Superior temporal gyrus (tissue), 1 donor: Measurements from ENCODE around the gene SPG11.
A peak's percentile ranks its signal among the peaks of the same experiment; 100 is the strongest.
"Not testable (repeated sequence)": the region's sequence is repeated elsewhere in the genome, so short reads cannot be mapped to it uniquely, and the experiment has no call there.

Experiments used
- DNase-seq: peaks from one replicate; pipeline ENCODE4 v3.0.0-alpha.2; 2016; ENCODE audit errors: extremely low spot score

Gene SPG11

DNA sequence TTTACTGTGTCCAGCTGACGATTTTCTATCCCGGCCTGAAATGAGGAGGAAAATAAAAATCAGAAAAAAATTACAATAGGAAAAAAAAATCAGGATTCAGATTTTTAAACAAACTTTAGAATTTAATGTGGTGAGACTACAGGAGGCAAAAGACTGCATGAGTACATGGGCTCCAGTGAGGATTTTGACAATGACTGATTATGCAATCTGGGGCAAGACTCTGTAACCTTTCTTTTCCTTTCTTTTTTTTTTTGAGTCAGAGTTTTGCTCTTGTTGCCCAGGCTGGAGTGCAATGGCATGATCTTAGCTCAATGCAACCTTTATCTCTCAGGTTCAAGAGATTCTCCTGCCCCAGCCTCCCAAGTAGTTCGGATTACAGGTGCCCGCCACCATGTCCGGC, 29.9 kb downstream of the SPG11 start:
- no peak for DNase-seq

DNA sequence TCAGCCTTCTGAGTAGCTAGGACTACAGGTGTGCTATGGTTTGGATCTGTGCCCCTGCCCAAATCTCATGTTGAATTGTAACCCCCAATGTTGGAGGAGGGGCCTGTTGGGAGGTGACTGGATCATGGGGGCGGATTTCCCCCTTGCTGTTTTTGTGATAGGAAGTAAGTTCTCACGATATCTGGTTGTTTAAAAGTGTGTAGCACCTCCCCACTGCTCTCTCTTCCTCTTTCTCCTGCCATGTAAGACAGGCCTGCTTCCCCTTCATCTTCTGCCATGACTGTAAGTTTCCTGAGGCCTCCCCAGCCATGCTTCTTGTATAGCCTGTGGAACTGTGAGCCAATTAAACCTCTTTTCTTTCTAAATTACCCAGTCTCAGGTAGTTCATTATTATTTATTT, 38.2 kb downstream of the SPG11 start:
- not testable (repeated sequence) for DNase-seq

DNA sequence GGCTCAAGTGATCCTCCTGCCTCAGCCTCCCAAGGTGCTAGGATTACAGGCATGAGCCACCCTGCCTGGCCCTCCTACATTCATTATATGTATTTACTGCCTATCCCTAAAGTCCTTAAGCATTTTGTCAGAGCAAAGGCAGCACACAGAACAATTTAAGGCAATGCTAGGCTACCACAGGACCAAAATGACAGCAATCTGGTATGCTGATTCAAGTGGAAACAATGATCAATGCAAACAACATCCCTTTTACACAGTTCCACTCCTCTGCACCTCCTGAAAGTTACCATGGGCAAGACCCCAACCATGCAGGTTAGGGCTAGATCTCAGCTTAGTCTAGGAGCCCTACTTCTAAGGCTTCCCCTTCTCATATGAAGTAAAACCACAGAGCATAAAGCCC, 40.3 kb downstream of the SPG11 start:
- no peak for DNase-seq

DNA sequence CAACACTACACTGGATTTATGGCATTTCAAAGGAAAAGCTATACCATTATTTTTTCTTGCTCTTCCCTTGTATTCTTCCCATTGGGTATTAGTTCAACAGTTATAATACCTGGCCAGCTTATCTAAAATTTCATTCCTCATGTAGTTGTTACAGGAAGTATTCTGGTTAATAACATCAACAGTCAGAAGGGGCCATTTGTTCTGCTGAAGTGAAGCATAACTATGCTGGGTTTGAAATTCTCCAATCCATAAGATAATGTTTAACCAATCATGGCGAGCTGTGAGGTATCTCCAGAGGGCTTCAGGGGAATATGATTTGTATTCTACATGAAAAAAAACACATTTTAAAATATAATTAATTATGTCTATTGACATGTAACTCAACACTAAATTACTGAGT, 43.4 kb downstream of the SPG11 start:
- DNase-seq, result no peak

DNA sequence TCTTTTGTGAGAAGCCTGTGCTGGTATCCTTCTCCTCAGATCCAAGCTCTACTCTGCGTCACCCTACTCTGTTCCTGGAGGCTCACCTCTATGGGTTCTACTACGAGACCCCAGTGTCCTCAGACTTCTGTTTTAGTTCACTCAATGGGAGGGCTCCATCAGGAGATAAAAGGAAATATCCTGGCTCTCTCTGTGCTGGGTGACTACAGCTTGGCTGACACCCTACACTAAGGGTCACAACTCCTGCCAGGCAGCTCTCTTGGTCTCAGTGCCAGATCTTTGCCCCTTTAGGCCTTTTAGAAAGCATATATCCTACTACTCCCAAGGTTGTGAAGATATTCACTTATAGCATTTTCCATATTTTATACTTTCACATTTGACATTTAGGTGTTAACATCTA, 46.5 kb downstream of the SPG11 start:
- no peak for DNase-seq

DNA sequence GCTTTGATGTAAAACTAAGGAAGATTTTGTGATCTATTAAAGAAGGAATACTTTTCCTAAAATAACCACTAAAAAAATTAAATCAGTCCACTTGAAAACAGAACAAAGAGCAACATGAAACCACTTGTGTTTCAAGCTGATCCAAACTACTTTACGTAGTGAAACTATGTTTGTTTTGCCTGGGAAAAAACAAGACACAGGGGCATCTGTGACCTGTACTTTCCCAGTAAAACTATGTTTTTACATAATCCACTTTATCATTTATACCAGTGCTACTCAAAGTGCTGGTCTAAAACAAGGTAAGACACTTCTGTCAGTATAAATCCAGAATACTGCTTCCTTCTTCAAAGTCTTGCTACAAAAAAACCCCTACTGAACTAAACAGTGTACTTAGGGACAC, 56.7 kb downstream of the SPG11 start:
- no peak for DNase-seq

DNA sequence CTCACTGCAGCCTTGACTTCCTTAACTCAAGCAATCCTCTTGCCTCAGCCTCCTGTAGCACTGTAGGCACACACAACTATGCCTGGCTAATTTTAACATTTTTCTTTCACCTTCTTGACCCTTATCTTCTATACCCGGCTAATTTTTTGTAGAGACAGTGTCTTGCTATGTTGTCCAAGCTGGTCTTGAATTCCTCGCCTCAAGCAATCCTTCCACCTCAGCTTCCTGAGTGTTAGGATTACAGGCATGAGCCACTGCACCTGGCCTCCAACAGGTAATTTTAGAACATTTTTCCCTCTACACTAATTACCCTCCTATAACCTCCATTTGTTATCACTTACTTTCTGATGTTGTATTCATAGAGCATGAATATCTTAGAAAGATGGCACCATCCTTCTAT, 60.3 kb downstream of the SPG11 start:
- no peak for DNase-seq

DNA sequence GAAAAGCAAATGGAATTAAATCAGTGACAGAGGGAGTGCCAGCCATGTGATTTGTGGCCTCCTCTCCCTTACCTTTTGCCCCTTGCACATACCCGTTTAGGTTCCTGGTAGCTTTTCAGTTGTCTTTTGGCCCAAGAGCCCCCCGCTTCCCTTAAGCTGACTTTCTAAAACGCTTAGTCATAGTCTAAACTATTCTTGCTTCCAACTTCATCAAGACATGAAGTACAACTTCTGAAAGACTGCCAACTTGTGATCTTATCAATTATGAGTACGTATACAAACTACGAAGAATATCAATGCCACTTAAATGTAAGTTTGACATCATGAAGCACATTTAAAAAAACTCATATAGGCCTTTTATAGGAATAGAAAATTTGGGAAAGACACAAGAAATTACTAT, 64.6 kb downstream of the SPG11 start:
- DNase-seq, result no peak

DNA sequence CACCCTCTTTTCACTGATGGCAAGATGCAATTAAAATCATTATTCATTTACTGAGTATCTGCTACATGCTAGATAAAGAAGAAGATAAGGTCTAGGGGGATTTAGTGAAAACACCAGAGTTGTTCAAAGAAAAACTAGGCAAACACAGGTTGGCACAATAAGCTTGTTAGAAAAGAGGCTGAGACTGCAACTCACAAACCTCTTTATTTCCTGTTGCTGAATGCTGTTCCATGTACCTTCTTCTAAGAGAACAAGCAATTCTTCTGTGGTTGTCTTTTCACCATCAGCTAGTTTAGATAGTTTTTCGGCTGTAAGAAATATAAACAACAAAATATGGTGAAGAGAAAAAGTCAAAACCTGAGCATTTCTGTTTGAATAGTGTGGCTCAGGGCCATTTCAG, 65.4 kb downstream of the SPG11 start:
- DNase-seq, result no peak

DNA sequence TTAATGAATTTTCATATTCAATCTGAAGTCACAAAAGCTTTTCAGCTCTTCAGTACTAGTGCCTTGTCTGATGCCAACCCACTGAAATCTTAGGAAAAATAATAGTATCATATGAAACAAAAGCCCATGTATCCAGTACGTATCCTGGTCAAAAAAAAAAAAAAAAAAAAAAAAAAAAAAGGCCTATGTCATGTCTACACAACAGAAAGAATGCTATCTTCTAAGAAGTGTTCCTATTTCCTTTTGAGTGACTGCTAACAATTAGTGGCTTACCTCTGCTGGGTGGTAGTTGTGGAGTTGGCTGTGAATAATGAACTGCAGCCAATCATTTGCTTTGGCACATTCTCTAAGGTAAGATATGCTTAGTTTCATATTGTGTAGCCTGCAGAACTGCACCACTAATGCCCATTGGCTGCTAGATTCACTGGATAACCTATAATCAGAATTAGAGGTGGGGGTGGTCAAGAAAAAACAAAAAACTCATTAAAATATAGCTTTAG, 66.9 kb downstream of the SPG11 start:
- DNase-seq, result no peak

DNA sequence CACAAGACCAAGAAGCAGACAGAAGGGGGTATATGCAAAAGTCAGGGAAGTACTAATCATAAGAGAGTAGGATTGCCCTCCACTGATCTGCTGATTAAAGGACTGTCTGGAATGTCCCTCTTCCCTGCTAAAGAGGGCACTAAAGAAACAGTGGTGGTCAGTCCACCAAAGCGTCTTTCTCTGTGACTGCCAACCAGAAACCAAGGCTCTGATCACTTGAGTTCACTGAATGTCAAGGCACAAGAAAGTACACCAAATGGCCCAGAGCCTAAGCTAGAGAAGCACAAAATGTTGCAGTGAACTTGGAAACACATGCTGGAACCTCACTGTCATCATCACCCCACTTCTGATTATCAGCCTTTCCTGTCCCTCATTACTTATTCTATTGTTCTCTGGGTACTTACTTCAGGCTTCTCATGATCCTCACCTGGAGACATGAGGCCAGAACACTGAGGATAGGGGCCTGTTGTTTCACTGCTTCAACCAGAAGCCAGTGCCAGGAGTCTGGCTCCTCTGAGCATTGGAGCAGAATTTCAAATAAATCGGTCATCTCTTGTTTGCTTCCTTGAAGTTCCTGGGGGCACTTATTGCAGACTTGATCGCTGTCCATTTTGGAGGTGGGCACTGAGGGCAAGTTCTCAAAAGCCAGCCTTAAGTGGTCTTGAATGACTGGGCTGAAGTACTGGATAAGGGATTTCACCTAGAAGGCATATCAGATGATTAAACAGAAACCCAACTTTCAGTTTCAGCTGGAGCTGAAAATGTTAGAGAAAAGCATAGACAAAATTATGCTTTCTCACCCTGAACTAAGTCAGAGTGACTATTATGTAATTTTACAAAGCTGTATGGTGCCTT, 67.6 kb downstream of the SPG11 start:
- no peak for DNase-seq

DNA sequence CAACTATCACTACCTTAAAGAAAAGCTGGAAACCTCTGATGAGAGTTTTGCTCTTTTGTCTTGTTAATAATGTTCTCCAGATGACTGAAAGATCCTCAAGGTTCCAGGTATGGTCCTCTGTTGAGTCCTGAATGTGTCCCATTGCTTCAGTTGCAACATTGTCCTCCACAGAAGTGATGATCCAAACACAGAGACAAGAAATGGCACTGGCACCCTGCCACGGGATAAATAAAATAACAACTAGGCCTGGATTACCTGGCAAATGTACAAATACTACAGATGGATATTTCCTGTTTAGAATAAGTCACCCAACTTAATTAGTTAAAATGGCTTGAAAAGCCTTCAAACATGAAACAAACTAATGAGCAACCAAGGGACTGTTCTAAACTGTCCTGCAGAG, 68.2 kb downstream of the SPG11 start:
- DNase-seq, result no peak

DNA sequence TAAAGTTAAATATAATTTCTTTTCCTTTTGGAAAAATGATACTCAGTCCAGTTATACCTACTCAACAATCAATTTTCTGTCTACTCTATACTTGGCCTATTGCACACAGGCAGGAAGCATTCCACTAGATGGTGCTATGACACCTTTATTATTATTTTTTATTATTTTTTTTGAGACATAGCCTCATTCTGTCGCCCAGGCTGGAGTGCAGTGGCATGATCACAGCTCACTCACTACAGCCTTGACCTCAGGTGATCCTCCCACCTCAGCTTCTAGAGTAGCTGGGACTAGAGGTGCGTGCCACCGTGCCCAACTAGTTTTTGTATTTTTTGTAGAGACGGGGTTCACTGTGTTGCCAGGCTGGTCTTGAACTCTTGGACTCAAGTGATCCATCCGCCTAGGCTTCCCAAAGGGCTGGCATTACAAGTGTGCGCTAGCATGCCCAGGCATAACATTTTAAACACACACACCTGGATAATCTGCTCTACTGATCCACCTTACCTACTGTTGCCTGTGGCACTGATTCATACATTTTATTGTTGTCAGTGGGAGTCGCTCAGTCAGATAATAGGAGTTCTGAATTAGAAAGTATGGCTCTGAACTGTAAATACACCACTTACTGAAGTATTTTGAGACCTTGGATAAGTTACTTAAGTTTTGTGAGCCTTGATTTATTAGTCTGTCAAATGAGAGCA, 70.3 kb downstream of the SPG11 start:
- no peak for DNase-seq

DNA sequence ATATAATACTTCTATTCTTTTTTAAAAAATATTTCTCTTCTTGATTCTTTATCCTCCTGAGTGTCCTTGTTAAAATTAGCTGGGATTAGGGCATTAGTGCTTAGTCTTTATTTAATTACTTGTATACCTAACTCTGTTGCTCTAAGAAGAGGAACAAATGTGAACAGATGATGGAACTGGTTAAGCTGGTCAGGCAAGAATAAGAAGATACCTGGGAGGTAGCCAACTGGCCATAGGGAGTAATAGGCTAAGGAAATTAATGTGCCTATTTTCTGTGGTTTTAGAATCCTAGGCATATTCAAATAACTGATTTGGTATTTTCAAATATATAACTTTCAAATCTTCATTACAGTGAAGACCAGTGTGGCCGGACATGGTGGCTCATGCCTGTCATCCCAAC, 72.1 kb downstream of the SPG11 start:
- DNase-seq, result no peak

DNA sequence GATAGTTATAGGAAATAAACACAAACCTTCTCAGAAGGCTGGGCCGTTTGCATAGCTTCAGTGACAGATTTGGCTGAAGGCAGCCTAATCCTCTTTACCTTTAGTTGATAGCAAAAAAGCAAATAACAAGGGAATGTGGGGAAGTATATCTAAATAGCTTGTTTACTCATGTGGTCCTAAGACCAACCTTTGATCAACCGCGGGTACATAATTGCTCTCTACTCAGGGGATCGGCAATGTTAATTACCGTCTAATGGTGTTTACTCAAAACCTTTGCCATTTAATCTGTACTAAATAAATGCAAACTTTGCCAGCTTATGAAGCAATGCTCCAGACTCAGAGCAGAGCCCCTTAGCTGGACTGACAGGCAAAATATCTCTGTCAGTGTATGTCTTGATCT, 74.9 kb downstream of the SPG11 start:
- no peak for DNase-seq

DNA sequence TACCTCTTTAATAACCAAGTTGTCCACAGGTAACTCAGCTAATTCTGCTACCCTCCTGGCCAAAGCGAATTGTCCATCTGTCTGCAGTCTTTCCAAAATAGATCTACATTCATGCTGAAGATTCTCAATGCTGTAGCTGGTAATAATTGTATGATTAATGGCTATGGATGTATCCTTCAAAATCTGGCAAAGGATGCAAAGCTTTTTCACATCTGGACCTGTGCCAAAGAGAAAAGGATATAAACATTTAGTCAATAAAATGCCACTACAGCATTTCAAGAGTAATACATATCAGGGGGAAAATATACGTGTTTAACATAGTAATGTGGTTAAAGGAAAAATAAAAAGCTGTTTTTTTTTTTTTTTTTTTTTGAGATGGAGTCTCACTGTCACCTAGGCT, 77.8 kb downstream of the SPG11 start:
- DNase-seq, result no peak

DNA sequence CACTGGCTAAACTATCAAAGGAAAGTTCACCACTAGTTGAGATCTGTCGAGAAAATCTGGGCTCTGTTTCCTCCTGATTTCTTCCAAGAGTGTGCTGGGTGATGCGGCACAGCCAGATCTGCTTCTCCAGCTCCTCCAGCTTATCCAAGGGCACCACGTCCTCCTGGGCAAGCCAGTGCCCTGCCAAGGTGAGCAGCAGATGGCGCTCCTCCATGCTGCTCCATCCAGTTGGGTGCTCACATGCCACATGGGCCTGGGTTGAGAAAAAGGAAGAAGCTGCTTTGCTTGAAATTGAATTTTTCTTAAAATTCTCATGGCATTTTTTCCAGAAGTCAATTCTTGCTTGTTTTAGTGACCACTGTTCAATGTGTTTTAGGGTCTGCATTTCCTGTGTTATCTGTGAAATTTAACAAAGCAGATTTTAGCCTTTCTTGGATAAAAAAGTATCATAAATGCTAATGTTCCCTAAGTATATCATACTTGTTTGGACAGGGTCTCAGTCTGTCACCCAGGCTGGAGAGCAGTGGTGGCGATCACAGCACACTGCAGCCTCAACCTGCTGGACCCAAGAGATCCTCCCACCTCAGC, 79.2 kb downstream of the SPG11 start:
- no peak for DNase-seq

DNA sequence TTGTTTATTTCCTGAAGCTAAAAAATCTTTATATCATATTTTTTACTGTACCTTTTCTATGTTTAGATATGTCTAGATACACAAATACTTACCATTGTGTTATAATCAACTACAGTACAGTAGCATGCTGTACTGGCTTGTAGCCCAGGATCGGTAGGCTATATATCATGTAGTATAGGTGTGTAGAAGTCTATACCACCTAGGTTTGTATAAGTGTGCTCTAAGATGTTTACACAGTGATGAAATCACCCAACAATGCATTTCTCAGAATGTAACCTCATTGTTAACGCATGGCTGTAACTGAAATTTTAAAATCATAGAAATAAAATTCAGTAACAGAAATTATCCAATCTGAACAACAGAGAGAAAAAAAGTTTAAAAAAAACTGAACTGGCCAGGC, 83.4 kb downstream of the SPG11 start:
- no peak for DNase-seq

DNA sequence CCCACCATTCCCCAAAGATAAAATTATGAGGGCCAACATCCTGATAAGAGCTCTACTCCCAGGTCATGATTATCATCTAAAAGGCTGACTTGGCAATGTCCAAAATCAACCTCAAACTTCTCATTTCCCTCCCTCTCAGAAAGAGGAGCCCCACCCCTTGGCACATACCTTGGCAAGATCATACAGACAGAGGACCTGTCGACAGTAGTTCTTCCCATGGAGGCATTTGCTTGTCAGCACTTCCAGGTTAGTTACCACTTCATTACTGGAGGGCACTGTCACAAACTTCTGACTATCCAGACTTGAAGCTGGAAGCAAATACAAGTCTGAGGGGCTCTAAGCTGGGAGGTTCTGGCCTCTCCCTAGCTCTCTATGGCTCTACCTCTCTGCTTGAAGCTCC, 88.7 kb downstream of the SPG11 start:
- peak; percentile 2 for DNase-seq

DNA sequence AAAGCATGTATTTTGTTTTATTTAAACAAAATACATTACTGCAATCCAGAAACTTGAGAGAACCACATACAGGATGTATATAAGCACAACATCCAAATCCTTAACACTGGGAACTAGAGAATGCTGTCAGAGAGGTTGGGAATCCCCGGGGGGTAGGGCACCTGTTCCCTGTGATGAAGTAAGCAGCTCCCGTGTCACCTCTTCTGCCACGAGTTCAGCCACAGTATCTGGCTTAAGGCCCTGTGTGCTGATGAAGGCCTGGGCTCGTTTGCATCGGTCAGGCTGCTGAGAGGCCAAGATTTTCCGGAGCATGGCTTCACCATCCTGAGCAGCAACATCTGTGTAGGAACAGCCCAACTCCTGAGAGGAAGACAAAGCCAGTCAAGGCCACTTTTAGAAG, 90.1 kb downstream of the SPG11 start:
- no peak for DNase-seq

DNA sequence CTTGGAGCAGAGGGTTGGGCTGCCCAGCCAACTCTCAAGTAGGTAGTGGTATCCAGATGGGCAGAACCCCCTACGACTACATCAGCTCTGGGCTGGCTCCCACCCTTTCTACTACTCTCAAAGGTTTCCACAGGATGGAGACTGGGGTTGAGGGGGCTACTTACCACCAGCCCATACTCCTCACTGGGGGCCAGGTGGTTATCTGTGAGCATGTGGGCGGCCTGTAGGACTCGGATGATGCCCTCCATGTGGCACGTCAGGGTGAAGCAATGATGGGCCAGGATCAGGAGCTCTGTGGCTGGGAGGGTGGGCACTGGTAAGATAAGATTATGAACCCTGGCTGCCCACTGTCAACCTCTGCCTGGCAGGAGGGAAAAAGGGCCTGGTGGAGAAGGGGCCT, 93.1 kb downstream of the SPG11 start:
- no peak for DNase-seq

DNA sequence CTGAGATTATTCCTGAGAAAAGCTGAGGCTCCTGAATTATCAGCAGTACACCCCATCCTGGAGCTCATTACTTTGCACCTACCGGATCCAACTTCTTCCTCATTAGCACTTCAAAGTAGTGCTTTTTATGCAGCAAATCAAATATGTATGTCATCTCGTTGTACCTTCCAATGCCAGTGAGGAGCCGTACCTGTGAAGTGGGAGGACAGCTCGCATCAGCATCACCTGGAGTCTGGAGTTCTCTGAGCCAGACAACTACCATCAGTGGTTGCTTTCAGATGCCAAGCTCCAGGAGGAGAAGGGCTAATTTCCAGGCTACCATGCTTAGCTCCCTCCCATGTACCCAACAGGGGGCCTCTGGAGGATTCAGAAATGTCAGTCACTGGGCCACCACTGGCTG, 94.1 kb downstream of the SPG11 start:
- DNase-seq, result no peak

DNA sequence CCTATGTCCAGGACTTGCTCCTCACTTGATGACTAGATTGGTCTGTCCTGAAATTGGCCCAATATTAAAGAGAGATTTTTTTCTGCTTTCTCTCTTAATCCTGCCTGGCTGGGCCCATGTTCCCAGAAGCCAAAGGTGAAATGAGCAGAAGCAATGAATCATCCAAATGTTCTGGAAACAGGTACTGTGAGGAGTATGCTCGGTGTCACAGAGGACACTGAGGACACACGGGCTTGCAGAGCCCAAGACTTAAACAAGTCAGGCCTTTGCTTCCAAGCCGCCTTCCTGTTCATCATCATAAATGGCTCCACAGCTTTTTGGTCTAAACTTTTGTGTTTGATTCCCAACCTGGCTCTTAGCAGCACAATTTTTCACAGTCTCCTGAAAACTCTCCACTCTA, 95.1 kb downstream of the SPG11 start:
- DNase-seq, result no peak
